Raji (cell line): Measurements from ENCODE around the gene SKIDA1.

ENCODE experiments used
- POLR2A ChIP-seq: IDR thresholded peaks from 2 replicates; pipeline ENCODE4 v1.6.1; 2011; ENCODE audit warnings: low read depth, low read length, control low read depth; ENCODE audit not compliant: insufficient read depth

SKIDA1 gene

DNA sequence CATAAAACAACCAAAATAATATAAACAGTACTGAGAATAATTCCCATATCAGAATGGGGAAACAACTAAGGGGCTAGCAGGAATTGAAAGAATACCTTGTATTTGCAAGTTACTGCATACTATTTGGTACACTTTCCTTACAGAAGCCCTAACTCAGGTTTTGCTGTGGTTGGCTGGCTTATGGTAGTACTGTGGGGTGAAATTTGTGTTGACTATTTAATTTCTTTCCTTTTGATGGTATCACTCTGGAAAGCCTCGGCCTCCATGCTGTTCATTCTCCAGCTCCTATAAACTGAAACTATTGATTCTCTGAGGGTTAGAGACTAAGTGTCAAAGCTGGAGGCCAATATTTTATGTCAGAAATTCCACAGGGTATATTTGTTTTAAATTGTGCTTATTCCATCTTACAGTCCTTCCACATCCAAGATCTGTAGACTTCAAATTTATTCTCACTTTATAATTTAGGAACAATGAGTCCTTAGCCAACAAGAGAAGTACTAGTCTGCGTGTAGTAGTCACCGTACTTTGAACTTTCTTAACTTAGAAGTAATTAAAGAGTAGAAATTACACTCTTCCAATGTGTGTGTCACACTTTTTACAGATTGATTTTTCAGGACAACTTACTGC, 13.4 kb downstream of the SKIDA1 start:
- no peak for TF ChIP-seq POLR2A

DNA sequence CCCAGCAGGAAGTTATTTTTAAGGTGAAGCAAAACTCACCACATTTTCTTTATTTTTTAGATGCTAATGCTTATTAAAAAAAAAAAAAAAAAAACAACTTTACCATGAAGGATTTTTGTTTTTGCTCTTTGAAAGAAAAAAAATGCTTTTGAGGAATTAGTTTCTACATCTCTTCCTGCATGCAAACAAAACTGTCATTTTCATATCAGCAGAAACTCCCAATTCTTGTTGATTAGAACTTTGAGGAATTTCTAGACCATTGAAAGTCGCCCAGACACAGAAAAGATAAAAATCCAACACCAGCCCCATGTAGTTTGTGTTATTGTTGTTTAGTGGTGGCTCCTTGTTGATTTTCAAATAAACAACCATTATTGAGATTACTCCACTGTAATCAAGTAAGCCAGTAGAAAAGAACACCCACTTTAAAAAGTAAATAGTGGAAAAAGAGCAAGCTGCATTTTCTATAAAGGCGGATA, 14.3 kb downstream of the SKIDA1 start:
- TF ChIP-seq POLR2A = no peak

DNA sequence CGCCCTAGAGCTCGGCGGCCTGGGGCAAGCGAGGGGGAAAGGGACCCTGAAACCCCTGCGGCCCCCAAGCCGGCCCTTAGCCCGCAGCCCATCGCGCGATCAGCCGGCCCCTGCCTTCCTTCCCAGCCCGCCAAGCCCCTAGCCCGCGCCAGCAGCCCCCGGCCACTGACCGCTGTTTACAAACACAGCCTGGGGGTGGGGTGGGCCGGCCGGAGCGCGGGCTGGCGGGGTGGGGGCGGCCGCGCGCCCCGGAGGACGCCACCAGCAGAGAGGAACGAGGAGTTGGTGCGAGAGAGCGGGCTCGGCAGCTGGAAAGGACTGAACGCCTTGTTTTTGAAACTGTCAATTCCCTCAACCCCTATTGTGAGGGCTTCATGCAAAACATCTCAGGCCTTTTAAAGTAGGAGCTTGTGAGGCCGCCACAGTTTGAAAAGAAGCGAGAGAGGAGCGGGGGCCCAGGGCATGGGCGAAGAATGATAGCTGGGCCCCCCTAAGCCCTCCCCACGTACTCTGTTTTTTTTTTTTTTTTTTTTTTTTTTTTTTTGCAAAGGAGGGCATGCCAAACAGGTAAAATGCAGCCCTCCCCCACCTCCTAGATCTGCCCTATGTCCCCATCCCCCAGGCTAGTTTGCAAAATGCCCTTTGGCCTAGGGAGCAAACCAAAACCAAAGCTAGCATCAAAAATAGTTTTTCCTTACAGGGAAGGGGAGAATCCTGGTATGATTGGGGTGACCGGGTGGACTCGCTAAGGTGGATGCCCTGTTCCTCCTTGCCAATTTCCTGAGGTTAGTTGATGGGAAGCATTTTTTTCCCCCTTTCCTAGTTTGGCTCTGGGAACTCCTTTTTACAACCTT, 15.0 kb downstream of the SKIDA1 start:
- TF ChIP-seq POLR2A = no peak

DNA sequence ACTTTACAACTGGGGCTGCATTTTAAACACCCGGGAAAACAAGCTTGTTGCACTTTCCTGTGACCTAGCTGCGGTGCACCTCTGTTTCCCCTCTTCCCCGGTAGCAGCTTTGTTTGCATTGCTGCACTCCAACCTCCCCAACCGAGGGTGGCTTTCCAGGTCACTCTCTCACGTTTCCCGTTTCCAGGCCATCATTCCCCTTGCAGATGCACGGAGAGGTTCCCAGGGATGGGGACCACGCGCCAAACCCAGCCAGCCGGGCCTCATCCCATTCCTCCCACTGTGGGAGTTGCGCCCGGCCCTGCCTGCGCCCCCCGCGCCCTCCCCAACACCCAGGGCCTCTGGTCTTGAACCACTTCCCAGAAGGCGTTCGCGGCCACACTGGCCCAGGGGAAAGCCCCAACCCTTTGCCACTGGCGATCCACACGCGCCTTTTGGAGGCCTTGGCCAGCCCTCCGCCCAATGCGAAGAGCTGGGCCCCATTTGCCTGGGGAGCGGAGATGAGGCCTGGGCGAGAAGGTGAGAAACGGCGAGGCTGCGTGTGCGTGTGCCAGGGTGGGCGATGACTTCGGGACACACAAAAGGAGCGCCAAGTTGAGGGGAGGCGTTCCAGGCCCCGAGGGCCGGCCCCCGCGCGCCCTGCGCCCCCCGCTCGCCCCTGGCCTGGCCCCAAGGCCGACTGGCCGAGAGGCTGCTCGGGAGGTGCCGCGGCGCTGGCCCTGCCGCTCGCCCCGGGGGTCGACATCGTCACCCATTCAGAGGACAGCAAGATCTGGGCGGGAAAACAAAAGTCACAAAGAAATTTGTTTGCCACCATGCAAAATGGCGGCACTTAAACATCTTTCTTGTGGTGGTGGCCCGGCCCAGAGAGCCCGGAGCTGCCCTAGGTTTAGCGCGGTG, 15.9 kb downstream of the SKIDA1 start:
- no peak for TF ChIP-seq POLR2A

DNA sequence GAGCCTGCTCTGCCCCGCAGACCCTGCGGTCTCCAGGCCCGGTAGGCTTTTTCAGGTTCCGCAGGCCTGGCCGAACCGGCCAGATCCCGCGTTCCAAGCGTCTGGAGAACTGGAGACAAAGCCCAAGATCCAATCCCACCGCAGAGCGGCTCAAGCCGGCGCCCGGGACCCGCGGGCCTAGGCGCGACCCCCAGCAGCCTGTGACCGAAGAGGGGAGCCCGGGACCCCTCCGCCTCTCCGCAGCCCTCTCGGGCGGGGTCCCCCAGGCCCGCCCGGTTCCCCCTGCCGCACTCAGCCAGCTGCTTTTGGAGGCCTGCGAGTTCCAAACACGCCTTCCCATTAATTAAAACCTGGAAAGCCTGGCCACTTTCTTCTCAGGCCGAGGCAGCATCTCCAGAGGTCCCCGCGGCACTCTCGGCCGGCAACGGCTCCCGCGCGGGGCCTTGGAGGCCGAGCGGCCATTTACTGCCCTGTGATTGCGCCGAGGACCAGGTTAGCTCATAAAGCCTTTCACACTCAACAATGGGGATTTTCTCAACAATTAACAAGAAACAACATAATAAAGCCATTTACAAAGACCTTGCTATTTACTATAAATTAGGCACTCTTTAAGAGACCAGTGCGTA, 16.7 kb downstream of the SKIDA1 start:
- no peak for TF ChIP-seq POLR2A

DNA sequence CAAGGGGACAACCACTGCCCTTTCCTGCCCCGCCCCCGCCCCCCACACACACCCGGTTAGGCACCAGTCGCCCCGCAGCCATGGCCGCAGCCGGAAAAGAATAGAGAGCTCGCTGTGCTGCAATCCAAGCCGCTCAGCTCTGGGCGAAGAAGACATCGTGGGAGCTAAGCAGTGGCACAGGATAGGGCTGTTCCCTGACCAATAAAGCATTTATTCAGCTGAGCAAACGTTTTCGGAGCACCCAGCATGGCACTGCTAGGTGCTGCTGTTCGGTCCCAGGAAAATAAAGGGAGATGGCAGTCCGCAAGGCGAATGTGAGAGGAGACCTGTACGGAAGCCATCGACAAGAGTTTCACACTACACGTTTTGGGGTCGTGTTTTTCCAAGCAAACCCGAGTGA, 18.3 kb downstream of the SKIDA1 start:
- TF ChIP-seq POLR2A = no peak

DNA sequence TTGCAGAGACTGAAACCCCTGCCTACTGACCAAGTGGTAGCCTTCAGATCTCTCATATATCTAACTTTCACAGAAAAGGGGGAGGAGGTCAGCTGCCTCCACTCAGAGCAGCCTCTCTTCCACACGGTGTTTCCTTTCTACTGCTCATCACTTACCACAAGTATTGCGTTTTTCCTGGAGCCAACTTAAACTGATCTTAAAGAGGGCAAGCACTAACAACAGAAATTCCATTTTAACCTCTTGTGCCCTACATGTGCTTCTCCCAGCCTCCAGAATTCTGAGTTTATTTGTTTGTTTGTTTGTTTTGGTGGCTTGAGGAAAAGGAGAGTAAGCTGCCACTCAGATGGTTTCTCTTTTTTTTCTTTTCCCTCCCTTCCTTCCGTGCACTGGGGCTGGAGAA, 19.1 kb downstream of the SKIDA1 start:
- no peak for TF ChIP-seq POLR2A

DNA sequence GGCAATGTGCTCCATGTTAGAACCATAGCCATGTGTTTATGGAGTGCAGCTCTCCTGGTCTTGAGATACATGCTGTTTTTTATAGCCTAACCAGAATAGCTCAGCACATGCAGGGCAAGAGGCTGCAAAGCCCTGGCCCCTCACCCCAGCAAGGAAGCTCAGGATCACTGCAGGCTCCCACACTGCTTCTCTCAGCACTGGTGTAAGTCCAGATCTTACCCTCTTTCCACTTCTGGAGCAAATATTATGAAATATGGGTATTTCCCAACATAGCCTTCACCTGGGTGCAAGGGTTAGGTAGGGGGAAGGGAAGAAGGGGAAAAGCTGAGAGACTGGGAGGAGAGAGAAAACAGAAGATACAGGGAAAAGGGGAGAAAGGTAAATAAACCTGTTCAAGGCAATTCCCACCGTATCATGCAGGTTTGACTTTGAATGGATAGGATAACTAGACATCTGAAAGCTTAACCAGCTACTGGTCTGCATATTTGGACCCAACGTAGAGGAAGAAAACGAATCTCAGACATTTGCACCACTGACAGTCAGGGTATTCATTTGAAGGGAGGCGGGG, 19.7 kb downstream of the SKIDA1 start:
- TF ChIP-seq POLR2A = no peak

DNA sequence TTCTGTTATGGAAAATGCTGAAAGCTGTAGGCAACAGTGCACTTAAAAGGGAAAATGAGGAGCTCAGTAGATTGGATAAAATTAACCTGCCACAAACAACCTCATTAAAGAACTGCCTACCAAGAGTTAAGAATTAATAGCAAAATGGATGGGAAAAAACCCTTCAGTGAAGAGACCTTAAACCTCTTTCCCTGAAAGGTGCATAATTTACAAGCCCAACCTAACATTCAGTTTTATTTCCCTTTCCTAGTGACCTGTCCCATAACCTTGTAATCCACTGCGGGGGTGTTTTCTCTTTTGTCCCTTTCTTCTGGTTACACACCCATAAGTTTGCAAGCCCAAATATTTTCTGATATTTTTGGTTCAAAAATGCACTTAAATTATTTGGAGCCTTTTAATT, 21.9 kb downstream of the SKIDA1 start:
- no peak for TF ChIP-seq POLR2A

DNA sequence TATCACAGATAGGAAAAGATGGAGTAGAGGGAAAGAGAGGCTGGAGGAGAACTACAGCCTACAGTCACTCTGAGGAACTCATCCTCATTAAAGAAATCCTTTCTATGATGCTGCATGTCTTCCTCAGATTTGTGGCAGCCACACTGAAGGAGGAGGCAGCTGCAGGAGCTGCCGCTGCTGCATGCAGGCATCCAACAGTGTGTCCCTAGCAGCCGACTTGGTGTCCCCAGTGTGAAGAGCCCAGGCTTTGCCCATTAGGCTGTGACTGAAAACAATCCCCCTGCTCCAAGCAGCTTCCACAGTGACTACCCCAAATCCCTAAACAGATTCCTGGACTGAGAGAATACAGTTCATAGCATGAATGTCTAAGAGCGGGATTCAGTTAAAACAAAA, 23.1 kb downstream of the SKIDA1 start:
- TF ChIP-seq POLR2A = no peak

DNA sequence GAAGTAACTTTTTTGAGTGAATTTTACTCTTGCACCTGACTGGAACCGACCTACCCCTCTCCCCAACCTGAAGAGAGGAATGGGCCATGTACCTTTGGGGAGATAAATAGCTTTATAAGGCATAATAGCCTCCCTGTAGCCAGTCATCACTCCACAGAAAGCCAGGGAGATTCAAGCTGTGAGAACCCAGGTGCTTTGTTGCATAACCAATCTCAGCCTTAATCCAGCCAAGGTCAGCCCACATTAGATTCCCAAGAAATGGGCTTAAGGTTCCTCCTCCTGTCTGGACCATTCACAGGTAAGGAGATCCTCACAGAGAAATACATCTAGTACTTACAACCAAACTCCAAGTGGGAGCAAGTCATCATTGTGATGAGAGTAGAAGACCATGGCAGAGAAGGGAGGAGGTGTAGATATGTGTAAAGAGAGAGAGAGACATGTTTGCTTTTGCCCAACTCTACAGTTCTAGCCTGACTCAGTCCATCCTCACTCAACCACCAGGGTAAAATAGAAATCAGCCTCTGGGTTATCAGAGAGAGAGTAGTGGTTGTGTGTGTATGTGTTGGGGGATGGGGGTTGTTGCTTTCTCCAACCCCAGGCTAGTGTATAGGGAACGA, 23.6 kb downstream of the SKIDA1 start:
- TF ChIP-seq POLR2A = no peak

DNA sequence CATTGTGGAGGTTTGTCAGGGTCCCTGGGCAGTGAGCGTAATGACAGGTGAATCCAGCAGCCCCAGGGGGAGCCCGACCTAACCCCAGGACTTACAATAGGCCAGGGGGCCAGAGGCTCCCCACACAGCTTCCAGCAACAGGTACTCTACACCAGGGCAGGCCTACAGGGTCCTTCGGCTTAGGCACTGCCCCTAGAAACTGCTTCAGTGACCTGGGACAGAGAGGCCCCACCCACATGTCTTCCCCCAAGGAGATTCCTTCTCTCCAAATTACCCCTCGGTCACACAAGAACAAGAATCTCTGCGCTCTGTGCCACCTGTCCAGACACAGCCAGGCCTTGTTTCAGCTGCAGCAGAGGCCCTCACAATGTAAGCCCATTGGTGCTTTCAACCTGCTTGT, 24.4 kb downstream of the SKIDA1 start:
- no peak for TF ChIP-seq POLR2A

DNA sequence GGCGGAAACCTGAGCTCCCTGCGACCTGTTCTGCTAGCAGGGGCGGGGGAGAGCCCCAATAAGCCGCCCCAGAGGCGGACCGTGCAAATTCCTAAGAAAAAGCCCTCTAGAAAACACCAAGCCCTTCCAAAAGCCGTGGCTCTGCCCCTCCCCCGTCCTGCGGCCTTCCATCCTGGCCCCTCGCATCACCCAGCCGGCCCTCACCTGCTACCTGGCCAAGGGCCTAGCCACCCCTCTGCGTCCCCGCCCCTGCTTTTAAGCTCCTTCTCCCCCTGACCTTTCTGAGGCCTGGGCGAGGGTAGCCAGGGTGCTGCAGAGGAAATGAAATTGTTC, 24.9 kb downstream of the SKIDA1 start:
- no peak for TF ChIP-seq POLR2A

DNA sequence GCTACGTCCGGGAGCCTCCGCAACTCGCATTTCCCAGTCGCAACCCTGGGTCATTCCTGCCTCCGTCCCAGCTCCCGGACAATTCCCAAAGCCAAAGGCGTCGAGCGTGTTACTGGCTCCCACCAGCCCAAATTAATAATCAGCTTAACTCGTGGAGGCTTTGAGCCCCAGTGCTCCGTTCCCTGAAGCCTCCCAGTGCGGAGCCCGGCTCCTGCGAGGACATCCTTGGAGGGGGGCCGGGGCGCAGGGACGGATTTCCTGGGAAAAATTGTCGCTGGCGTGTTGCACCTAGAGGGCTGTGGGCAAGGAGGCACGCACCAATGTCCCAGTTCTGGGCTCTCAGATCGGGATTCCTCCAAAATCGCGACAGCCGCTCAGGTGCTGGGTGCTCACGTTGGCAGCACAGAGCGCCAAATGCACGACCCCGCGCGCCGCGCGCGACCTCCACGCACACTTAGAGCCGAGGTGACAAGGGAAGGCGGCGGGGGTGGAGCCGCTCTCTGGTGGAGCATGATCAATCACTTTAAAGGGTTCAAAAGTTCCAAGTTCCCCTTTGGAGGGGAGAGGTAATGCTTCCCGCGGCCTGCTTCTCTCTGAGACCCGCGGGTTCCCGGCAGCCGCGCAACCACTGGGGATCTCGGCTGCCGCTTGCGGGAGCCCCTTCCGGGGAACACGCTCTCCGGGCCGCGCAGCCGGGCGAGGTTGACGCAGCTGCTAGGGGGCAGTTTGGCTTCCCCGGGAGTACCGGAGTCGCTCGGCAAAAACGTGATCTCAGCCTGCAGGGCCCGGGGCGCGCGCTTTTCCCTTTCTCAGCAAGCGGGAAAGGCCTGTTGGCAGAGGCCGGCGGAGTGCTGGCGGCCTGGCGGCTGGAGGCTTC, 25.5 kb downstream of the SKIDA1 start:
- no peak for TF ChIP-seq POLR2A

DNA sequence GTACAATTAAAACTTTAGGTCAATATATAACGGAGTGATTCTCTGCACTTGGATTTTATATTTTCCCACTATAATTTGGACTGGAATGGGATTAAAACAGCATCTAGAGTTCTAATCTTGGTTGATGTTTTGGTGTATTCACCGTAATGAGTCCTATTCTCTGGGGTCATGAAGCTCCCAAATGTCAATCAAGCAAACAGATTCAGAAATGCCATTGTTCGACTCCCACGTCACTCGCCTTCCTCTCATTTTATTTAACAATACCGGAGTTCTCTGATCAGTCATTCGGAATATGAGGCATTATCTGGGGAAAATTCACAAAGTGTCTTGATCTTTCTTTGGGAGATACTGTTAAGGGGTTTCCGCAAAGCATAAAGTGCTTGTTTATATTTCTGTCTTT, 26.5 kb downstream of the SKIDA1 start:
- no peak for TF ChIP-seq POLR2A
